AG04450 (cell line): ENCODE measurements around the gene SNX18. TPM values are rescaled to one million over a fixed set of nuclear protein-coding genes. Genes with fewer than 3 reads are reported as not detected.

ENCODE experiments used
- CTCF ChIA-PET: fragments of 300-600, 350-600 bp; formaldehyde crosslinking; extraction: SDS; loops from one replicate; lab custom pipeline; 2022; ENCODE audit warnings: antibody characterized with exemption, inconsistent platforms; lab: Charles Lee
- POLR2A ChIA-PET: fragments of 350-600 bp; formaldehyde crosslinking; extraction: SDS; loops from one replicate; lab custom pipeline; 2021; ENCODE audit warnings: antibody characterized with exemption, inconsistent platforms; lab: Yijun Ruan, JAX
- DNase-seq: peaks from one replicate; pipeline ENCODE4 v3.0.0-alpha.2; 2011; ENCODE audit warnings: low read depth, low spot score
- H3K27ac ChIP-seq: one replicate; pipeline ENCODE4 v1.5.1; 2012; ENCODE audit warnings: low read depth, low read length, control low read depth
- H3K27me3 ChIP-seq: one replicate; pipeline ENCODE4 v1.6.0; 2012; ENCODE audit warnings: low read length; ENCODE audit not compliant: control insufficient read depth, insufficient read depth
- H3K4me3 ChIP-seq: 2 replicates; pipeline ENCODE4 v1.5.1; 2011; ENCODE audit warnings: mild to moderate bottlenecking, low read depth, low read length, control low read depth
- H3K9me3 ChIP-seq: 2 replicates; pipeline ENCODE4 v1.5.1; 2012; ENCODE audit warnings: low read length; ENCODE audit not compliant: control insufficient read depth, insufficient read depth
- CTCF ChIP-seq: IDR thresholded peaks from 2 replicates; pipeline ENCODE4 v1.5.1; 2011; ENCODE audit warnings: low read depth, low read length, control low read depth, inconsistent platforms
- polyA plus RNA-seq: library from polyadenylated mRNA; depleted of rRNA; stranded (reverse); fragments of >200 nt; gene quantifications from 2 replicates; pipeline ENCODE4 v1.2.3, GENCODE V29; 2011

SNX18 gene
- polyA plus RNA-seq, 1 experiment = 74.1 TPM

GRCh38 chr5:54561651-54562050 lies 44.1 kb downstream of the SNX18 start:
- Histone ChIP-seq H3K9me3 (no peaks in the 10 kb centered on the region), H3K4me3 (no peak overlapping the region), H3K27me3 (no peaks in the 10 kb centered on the region), H3K27ac (no peak overlapping the region)
- ChIA-PET CTCF (interaction anchor here (1.5 kb wide), 1 partner anchor 345 kb away, joined by 3 read pairs; no protein-coding TSS in a partner anchor), POLR2A (no interaction called here)
- no peak for DNase-seq
- no peak for TF ChIP-seq CTCF

GRCh38 chr5:54563083-54563761 lies 45.7 kb downstream of the SNX18 start:
- ChIA-PET POLR2A (no interaction called here), CTCF (no interaction called here)
- Histone ChIP-seq H3K27me3 (no peaks in the 10 kb centered on the region), H3K27ac (no peak overlapping the region), H3K4me3 (no peak overlapping the region), H3K9me3 (no peaks in the 10 kb centered on the region; the same call in 1 of the 2 replicates)
- no peak for DNase-seq
- TF ChIP-seq CTCF = no peak

GRCh38 chr5:54567996-54568395 lies 50.4 kb downstream of the SNX18 start:
- TF ChIP-seq CTCF = no peak
- H3K4me3 ChIP-seq = no peak overlapping the region
- ChIA-PET POLR2A (no interaction called here), CTCF (interaction anchor here (0.7 kb wide), 2 partner anchors 14 to 276 kb away, joined by 3 to 6 read pairs; no protein-coding TSS in a partner anchor)
- no peak overlapping the region for H3K27ac ChIP-seq
- no peaks in the 10 kb centered on the region for H3K27me3 ChIP-seq
- H3K9me3 ChIP-seq = no peaks in the 10 kb centered on the region; the same call in 1 of the 2 replicates
- no peak for DNase-seq

GRCh38 chr5:54570916-54571315 lies 53.4 kb downstream of the SNX18 start:
- TF ChIP-seq CTCF = no peak
- H3K27me3 ChIP-seq = no peaks in the 10 kb centered on the region
- POLR2A ChIA-PET = no interaction called here
- CTCF ChIA-PET = no interaction called here
- H3K9me3 ChIP-seq = no peaks in the 10 kb centered on the region; the same call in 1 of the 2 replicates
- no peak for DNase-seq
- H3K27ac ChIP-seq = no peak overlapping the region
- no peak overlapping the region for H3K4me3 ChIP-seq

- POLR2A ChIA-PET = no interaction called here
- no peaks in the 10 kb centered on the region for H3K27me3 ChIP-seq
- TF ChIP-seq CTCF = no peak
- CTCF ChIA-PET = no interaction called here
- H3K27ac ChIP-seq = no peak overlapping the region
- no peaks in the 10 kb centered on the region; the same call in 1 of the 2 replicates for H3K9me3 ChIP-seq
- no peak overlapping the region for H3K4me3 ChIP-seq
- no peak for DNase-seq
Observed at GRCh38 chr5:54571462-54571861, 53.9 kb downstream of the SNX18 start.
